Glomerular visceral epithelial cell (primary cell): Measurements from ENCODE around the gene SYNRG.

ENCODE experiments used
- DNase-seq: peaks from one replicate; pipeline ENCODE4 v3.0.0-alpha.2; 2016; ENCODE audit errors: extremely low spot score

SYNRG gene

GRCh38 chr17:37476431-37477120, 132.6 kb downstream of the SYNRG start:
- DNase-seq: peak; percentile 22

- no peak for DNase-seq
These were observed 133.3 kb downstream of the SYNRG start for GRCh38 chr17:37475731-37476420.

GRCh38 chr17:37470181-37470580, 139.0 kb downstream of the SYNRG start:
- no peak for DNase-seq

- DNase-seq: no peak
These were observed 142.7 kb downstream of the SYNRG start for GRCh38 chr17:37466471-37466870.

- no peak for DNase-seq
These were observed 144.1 kb downstream of the SYNRG start for GRCh38 chr17:37465069-37465616.
